Esophagus squamous epithelium (tissue), 5 donors: ENCODE results near the gene ATP8B1. TPM values are rescaled to one million over a fixed set of nuclear protein-coding genes. Genes with fewer than 3 reads are reported as not detected.

Source experiments
- DNase-seq: peaks from one replicate; lab custom pipeline; 2025; lab: John Stamatoyannopoulos, UW
- H3K27ac ChIP-seq, 4 donors: fragments of 200-600 bp; sonication (generic); one replicate each; pipeline ENCODE4 v1.5.1; 2016 to 2019; ENCODE audit warnings: mild to moderate bottlenecking in 1 of 4
- H3K27me3 ChIP-seq, 4 donors: fragments of 200-600 bp; sonication (generic); 1 replicate in 3 of 4; 2 replicates in 1 of 4; pipeline versions ENCODE4 v1.5.1 to v1.6.0; 2017 to 2021; ENCODE audit warnings: antibody characterized with exemption in 1 of 4
- H3K36me3 ChIP-seq, 3 donors: fragments of 200-600 bp; sonication (generic); one replicate each; pipeline ENCODE4 v1.5.1; 2016 to 2019
- H3K4me1 ChIP-seq, 3 donors: fragments of 200-600 bp; sonication (generic); one replicate each; pipeline ENCODE4 v1.5.1; 2017 to 2019
- H3K4me3 ChIP-seq, 4 donors: fragments of 200-600 bp; sonication (generic); 1 replicate in 3 of 4; 2 replicates in 1 of 4; pipeline ENCODE4 v1.5.1; 2016 to 2019; ENCODE audit warnings: mild to moderate bottlenecking in 2 of 4, moderate library complexity in 1 of 4
- H3K9me3 ChIP-seq, 3 donors: fragments of 200-600 bp; sonication (generic); one replicate each; pipeline ENCODE4 v1.5.1; 2016 to 2019
- CTCF ChIP-seq, 6 experiments: fragments of 450-650 bp in 4 of 6; fragments of 200-600 bp in 2 of 6; sonication (generic) in 2 of 6; IDR thresholded peaks; one replicate each; pipeline ENCODE4 v1.5.1; 2016 to 2019; ENCODE audit warnings: antibody characterized with exemption in 6 of 6, mild to moderate bottlenecking in 4 of 6, moderate library complexity in 4 of 6
- POLR2A ChIP-seq, 4 donors: fragments of 450-650 bp; IDR thresholded peaks; one replicate each; pipeline ENCODE4 v1.6.1; 2017; ENCODE audit warnings: antibody characterized with exemption in 4 of 4, mild to moderate bottlenecking in 4 of 4, moderate library complexity in 3 of 4
- WGBS, 2 donors: methylation state at CpG; one replicate each; pipeline ENCODE4 v1.1.5; 2018; 5-methylcytosine and 5-hydroxymethylcytosine counted together
- intact Hi-C: fragments of 100-400 bp; cut with DNase I; formaldehyde crosslinking; loops from one replicate; pipeline ENCODE4 v1.15.0; 2022
- total RNA-seq, 4 donors: library from RNA; depleted of rRNA; stranded (reverse); fragments of >200 nt; gene quantifications; one replicate each; pipeline ENCODE4 v1.1.0, GENCODE V29; 2016
- donor health status: DM: yes; HTN: yes; CAD: no.

Gene ATP8B1
- total RNA-seq, 4 donors from 2014 or later: 20.2 to 39.1 (median 35.6) TPM

GRCh38 chr18:57716549-57716948, 86.6 kb downstream of the ATP8B1 start:
- no peak for DNase-seq
- Histone ChIP-seq H3K36me3 (no peaks in the 10 kb centered on the region), H3K9me3 (no peaks in the 10 kb centered on the region), H3K27me3 (no peaks in the 10 kb centered on the region), H3K4me3 (no peak overlapping the region), H3K4me1 (peaks cover 14 to 50% (median 18%) of the 10 kb centered on the region in 3 donors), H3K27ac (peak overlapping the region in 1 of 4 donors; percentile 44)
- WGBS, 2 donors: 85 to 87% methylated on average over 3 of the region's 3 CpGs
- intact Hi-C loops: no loop called here
- TF ChIP-seq CTCF (IDR thresholded peaks at IDR 0.05) (no peak), POLR2A (IDR thresholded peaks at IDR 0.05) (no peak)

- TF ChIP-seq POLR2A (IDR thresholded peaks at IDR 0.05) (no peak), CTCF (IDR thresholded peaks at IDR 0.05) (no peak)
- DNase-seq: no peak
- intact Hi-C loops: no loop called here
- H3K9me3 ChIP-seq: no peaks in the 10 kb centered on the region
- no peak overlapping the region for H3K4me3 ChIP-seq
- no peaks in the 10 kb centered on the region for H3K27me3 ChIP-seq
- H3K4me1 ChIP-seq: peaks cover 14 to 51% (median 18%) of the 10 kb centered on the region in 3 donors
- peak overlapping the region in 2 of 4 donors; percentile 40 to 44 for H3K27ac ChIP-seq
- 16 to 29% methylated on average over 1 of the region's 1 CpG for WGBS, 2 donors
- no peaks in the 10 kb centered on the region for H3K36me3 ChIP-seq
Observed at GRCh38 chr18:57715671-57716070, 87.4 kb downstream of the ATP8B1 start.

GRCh38 chr18:57715073-57715472, 88.0 kb downstream of the ATP8B1 start:
- TF ChIP-seq POLR2A (IDR thresholded peaks at IDR 0.05) (no peak), CTCF (IDR thresholded peaks at IDR 0.05) (no peak)
- DNase-seq: no peak
- Histone ChIP-seq H3K27me3 (no peaks in the 10 kb centered on the region), H3K9me3 (no peaks in the 10 kb centered on the region), H3K4me1 (peaks cover 14 to 51% (median 18%) of the 10 kb centered on the region in 3 donors), H3K4me3 (no peak overlapping the region), H3K27ac (peak overlapping the region in 3 of 4 donors; percentile 7 to 44 (median 40)), H3K36me3 (no peaks in the 10 kb centered on the region)
- WGBS, 2 donors: 91 to 96% methylated on average over 2 of the region's 2 CpGs
- intact Hi-C loops: no loop called here

GRCh38 chr18:57710226-57710625, 92.9 kb downstream of the ATP8B1 start:
- TF ChIP-seq POLR2A (IDR thresholded peaks at IDR 0.05) (no peak), CTCF (IDR thresholded peaks at IDR 0.05) (no peak)
- WGBS, 2 donors: 86% methylated on average over 2 of the region's 4 CpGs
- Histone ChIP-seq H3K36me3 (peaks cover 0 to 15% (median 0%) of the 10 kb centered on the region in 3 donors), H3K27me3 (no peaks in the 10 kb centered on the region), H3K9me3 (no peaks in the 10 kb centered on the region), H3K4me3 (no peak overlapping the region), H3K4me1 (peaks cover 11 to 50% (median 14%) of the 10 kb centered on the region in 3 donors), H3K27ac (no peak overlapping the region)
- intact Hi-C loops: no loop called here
- no peak for DNase-seq

GRCh38 chr18:57709335-57709734, 93.8 kb downstream of the ATP8B1 start:
- H3K27ac ChIP-seq: no peak overlapping the region
- no peak for DNase-seq
- H3K4me3 ChIP-seq: no peak overlapping the region
- H3K4me1 ChIP-seq: peaks cover 11 to 44% (median 14%) of the 10 kb centered on the region in 3 donors
- intact Hi-C loops: no loop called here
- no peaks in the 10 kb centered on the region for H3K27me3 ChIP-seq
- peaks cover 0 to 18% (median 0%) of the 10 kb centered on the region in 3 donors for H3K36me3 ChIP-seq
- 68 to 79% methylated on average over 1 of the region's 1 CpG for WGBS, 2 donors
- TF ChIP-seq POLR2A (IDR thresholded peaks at IDR 0.05) (no peak), CTCF (IDR thresholded peaks at IDR 0.05) (no peak)
- H3K9me3 ChIP-seq: no peaks in the 10 kb centered on the region
